RWPE1 (cell line): ENCODE measurements around the gene APBB3.
A peak's percentile ranks its signal among the peaks of the same experiment; 100 is the strongest.

ENCODE experiments used
- CTCF ChIA-PET: fragments of 350-600 bp; sonication (Branson Sonifier 250); formaldehyde crosslinking; extraction: SDS; loops from one replicate; lab custom pipeline; 2021; lab: Yijun Ruan, JAX
- POLR2A ChIA-PET: fragments of 400-600 bp; formaldehyde crosslinking; extraction: SDS; loops from one replicate; lab custom pipeline; 2020; ENCODE audit warnings: antibody characterized with exemption; ENCODE audit not compliant: low non-redundant PET; lab: Yijun Ruan, JAX
- DNase-seq: peaks from one replicate; pipeline ENCODE4 v3.0.0; 2012; ENCODE audit warnings: low spot score
- H3K27ac ChIP-seq: fragments of 450-650 bp; 2 replicates; pipeline ENCODE4 v1.5.1; 2017
- CTCF ChIP-seq: fragments of 450-650 bp; conservative IDR thresholded peaks from 2 replicates; pipeline ENCODE4 v1.5.1; 2017; ENCODE audit warnings: low read depth, mild to moderate bottlenecking

The APBB3 gene

GRCh38 chr5:140545606-140546005 lies 18.8 kb downstream of the APBB3 start:
- DNase-seq: no peak
- peak overlapping the region; percentile 46 for H3K27ac ChIP-seq
- CTCF ChIA-PET: no interaction called here
- POLR2A ChIA-PET: interaction anchor here (0.7 kb wide), 1 partner anchor 707 kb away, joined by 3 read pairs; no protein-coding TSS in a partner anchor
- TF ChIP-seq CTCF: no peak

- no peak for DNase-seq
- H3K27ac ChIP-seq: no peak overlapping the region
- POLR2A ChIA-PET: no interaction called here
- no peak for TF ChIP-seq CTCF
- CTCF ChIA-PET: interaction anchor here (0.6 kb wide), 1 partner anchor 24 kb away, joined by 3 read pairs; no protein-coding TSS in a partner anchor
These were observed 19.4 kb downstream of the APBB3 start for GRCh38 chr5:140544986-140545385.

- POLR2A ChIA-PET: no interaction called here
- no peak for TF ChIP-seq CTCF
- DNase-seq: no peak
- no peak overlapping the region for H3K27ac ChIP-seq
- CTCF ChIA-PET: interaction anchor here (0.6 to 0.8 kb wide), 2 partner anchors 215 to 666 kb away, joined by 3 read pairs; no protein-coding TSS in a partner anchor
These were observed 21.4 kb downstream of the APBB3 start for GRCh38 chr5:140542972-140543371.

GRCh38 chr5:140540227-140540626 lies 24.2 kb downstream of the APBB3 start:
- TF ChIP-seq CTCF: no peak
- CTCF ChIA-PET: no interaction called here
- no peak for DNase-seq
- no peak overlapping the region for H3K27ac ChIP-seq
- POLR2A ChIA-PET: no interaction called here

- no peak for TF ChIP-seq CTCF
- CTCF ChIA-PET: interaction anchor here (0.7 kb wide), 1 partner anchor 1757 kb away, joined by 3 read pairs; no protein-coding TSS in a partner anchor
- no peak overlapping the region for H3K27ac ChIP-seq
- POLR2A ChIA-PET: no interaction called here
- DNase-seq: no peak
These were observed 40.4 kb downstream of the APBB3 start for GRCh38 chr5:140524003-140524402.

- ChIA-PET POLR2A (no interaction called here), CTCF (no interaction called here)
- H3K27ac ChIP-seq: no peak overlapping the region
- no peak for TF ChIP-seq CTCF
- DNase-seq: no peak
These were observed 51.3 kb downstream of the APBB3 start for GRCh38 chr5:140513124-140513523.
